GM12875 (cell line): ENCODE results near the gene HMCES.
A peak's percentile ranks its signal among the peaks of the same experiment; 100 is the strongest.

Experiments
- H3K4me3 ChIP-seq: one replicate; pipeline ENCODE4 v1.5.1; 2011; ENCODE audit warnings: low read depth, low read length, control low read depth
- CTCF ChIP-seq: IDR thresholded peaks from 2 replicates; pipeline ENCODE4 v1.5.1; 2011; ENCODE audit warnings: low read depth, mild to moderate bottlenecking, control low read depth, inconsistent platforms, low read length, moderate library complexity, borderline replicate concordance; ENCODE audit not compliant: insufficient read depth

Gene HMCES

GRCh38 chr3:129343643-129344360 is 65.1 kb downstream of the HMCES start:
- H3K4me3 ChIP-seq, result no peak overlapping the region
- TF ChIP-seq CTCF, result peak; percentile 65

- H3K4me3 ChIP-seq, result no peak overlapping the region
- no peak for TF ChIP-seq CTCF
Observed at GRCh38 chr3:129344540-129345220, 66.0 kb downstream of the HMCES start.

- no peak overlapping the region for H3K4me3 ChIP-seq
- TF ChIP-seq CTCF, result no peak
Observed at GRCh38 chr3:129345281-129345680, 66.6 kb downstream of the HMCES start.

GRCh38 chr3:129345971-129346370 is 67.3 kb downstream of the HMCES start:
- no peak overlapping the region for H3K4me3 ChIP-seq
- TF ChIP-seq CTCF, result no peak

GRCh38 chr3:129346695-129347457 is 68.2 kb downstream of the HMCES start:
- no peak overlapping the region for H3K4me3 ChIP-seq

GRCh38 chr3:129347458-129347845 is 68.8 kb downstream of the HMCES start:
- no peak overlapping the region for H3K4me3 ChIP-seq
- no peak for TF ChIP-seq CTCF

More at GRCh38 chr3:129346695-129347457, 68.2 kb downstream of the HMCES start:
- TF ChIP-seq CTCF, result no peak
